NCI-H1092 treated with DMSO at 0.1 percent for 48 hours (cell line): ENCODE data around the gene NFE2L3.
"Not testable (repeated sequence)": the region's sequence is repeated elsewhere in the genome, so short reads cannot be mapped to it uniquely, and the experiment has no call there.

Experiments
- DNase-seq: peaks from one replicate; lab custom pipeline; 2025; lab: John Stamatoyannopoulos, UW

NFE2L3 gene

DNA sequence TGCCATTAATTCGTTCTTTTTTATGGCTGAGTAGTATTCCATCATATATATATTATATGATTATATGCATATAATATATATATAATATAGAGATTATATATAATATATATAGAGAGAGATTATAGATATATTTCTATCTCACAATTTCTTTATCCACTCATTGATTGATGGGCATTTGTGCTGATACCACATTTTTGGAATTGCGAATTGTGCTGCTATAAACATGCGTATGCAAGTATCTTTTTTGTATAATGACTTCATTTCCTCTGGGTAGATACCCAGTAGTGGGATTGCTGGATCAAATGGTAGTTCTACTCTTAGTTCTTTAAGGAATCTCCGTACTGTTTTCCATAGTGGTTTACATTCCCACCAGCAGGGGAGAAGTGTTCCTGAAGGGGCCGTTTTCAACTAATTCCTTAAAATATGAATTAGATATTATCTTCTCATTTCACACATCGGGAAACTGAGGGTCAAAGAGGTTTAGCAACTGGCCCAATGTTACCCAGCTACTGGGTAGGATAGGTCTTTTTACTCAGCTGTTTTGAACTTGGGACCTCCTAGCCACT, 16.5 kb downstream of the NFE2L3 start:
- DNase-seq: no peak

- no peak for DNase-seq
Observed at GRCh38 chr7:26169271-26169670, 17.3 kb downstream of the NFE2L3 start.

DNA sequence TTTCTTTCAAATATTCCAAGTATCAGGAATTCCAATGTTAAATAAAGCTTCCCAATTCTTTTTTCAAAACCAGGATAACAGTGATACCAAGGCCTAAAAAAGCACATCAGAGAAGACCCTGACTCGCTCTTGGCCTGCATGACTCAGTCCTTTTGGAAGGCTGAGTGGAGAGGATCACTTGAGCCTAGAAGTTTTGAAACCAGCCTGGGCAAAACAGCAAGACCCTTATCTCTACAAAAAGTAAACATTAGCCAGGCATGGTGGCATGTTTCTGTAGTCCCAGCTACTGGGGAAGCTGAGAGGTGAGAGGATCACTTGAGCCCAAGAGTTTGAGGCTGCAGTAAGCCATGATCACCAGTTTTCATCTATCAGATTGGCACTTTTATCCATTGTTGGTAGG, 18.7 kb downstream of the NFE2L3 start:
- DNase-seq: no peak

- no peak for DNase-seq
Observed at GRCh38 chr7:26171601-26172000, 19.6 kb downstream of the NFE2L3 start.

- no peak for DNase-seq
Observed at GRCh38 chr7:26172048-26172447, 20.1 kb downstream of the NFE2L3 start.

GRCh38 chr7:26175903-26176302, 23.9 kb downstream of the NFE2L3 start:
- DNase-seq: not testable (repeated sequence)

DNA sequence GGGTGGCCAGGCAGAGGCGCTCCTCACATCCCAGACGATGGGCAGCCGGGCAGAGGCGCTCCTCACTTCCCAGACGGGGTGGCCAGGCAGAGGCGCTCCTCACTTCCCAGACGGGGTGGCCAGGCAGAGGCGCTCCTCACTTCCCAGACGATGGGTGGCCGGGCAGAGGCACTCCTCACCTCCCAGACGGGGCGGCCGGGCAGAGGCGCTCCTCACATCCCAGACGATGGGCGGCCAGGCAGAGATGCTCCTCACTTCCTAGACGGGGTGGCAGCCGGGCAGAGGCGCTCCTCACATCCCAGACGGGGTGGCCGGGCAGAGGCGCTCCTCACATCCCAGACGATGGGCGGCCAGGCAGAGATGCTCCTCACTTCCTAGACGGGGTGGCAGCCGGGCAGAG, 24.7 kb downstream of the NFE2L3 start:
- DNase-seq: not testable (repeated sequence)

- not testable (repeated sequence) for DNase-seq
Observed at GRCh38 chr7:26177269-26177668, 25.3 kb downstream of the NFE2L3 start.

DNA sequence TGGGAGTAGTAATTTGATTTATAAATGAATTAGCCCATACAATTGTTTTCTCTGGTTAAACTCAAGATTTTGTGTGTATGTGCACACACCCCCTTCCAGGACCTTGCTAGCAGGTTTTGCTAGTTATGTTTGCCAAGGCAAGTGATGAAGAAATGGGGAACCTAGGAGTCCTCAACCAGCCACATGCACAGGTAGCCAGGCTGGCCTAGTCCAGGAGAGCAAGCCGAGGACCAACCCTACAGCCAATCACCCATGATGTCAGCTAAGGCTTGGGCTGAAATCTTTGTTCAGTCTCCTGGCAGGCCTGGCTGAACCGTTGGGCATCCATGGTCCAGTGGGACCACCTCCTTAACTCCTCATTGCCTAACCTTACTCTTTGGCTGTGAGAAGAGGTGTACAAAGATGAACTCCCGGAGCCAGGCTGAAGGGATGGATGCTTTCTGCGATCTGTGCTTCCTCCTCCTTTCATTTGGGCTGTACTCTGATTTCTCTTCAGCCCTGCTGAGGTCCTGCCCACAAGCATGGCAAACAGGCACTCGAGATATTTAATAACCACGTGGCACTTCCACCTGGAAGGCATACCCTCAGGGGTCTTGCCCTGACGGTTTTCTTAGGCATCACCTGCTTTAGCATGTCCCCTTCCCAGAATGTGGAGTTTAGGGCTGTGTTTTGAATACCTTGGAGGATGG, 26.4 kb downstream of the NFE2L3 start:
- no peak for DNase-seq

GRCh38 chr7:26179422-26179821, 27.4 kb downstream of the NFE2L3 start:
- no peak for DNase-seq

DNA sequence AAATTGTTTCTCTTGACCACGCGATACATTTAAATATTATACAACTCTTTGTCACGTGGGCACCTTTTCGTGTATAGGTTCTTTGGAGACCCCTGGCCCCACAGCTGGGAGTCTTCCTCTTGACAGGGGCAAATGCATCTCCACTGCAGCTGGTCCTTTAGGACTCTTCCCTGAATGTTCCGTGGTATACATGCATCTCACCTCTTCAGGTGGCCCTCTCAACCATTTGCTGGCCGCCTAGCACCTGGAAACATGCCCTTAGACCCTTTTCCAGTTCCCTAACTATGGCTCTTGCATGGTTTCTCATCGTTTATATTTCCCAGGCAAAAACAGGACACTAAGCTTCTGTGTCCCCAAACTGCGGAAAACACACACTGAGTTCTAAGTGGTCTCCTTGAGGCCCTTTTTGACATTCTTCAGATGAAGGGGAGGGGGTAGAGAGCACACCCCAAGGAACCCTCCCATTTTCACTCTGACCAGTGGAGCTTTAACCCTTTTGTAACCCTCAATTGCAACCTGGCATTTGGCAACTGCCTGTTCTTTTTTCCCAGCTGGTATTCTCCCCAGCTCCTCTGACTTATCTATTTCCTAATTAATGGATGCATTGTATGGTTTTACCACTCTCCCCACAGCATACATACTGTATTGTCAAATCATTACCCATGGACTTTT, 28.0 kb downstream of the NFE2L3 start:
- no peak for DNase-seq

DNA sequence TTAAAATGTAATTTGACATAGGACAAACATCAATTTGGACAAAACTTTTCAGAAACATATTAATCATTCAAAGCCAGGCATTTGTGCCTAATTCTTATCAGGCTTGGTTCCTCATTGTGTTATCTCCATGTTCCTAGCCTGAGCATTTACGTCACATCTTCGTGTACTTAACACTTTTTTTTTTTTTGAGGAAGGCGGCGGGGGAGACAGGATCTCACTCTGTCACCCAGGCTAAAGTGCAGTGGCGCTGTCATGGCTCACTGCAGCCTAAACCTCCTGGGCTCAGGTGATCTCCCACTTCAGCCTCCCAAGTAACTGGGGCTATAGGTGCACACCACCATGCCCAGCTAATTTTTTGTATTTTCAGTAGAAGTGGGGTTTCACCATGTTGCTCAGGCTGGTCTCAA, 28.8 kb downstream of the NFE2L3 start:
- DNase-seq: no peak

GRCh38 chr7:26181474-26182227, 29.7 kb downstream of the NFE2L3 start:
- DNase-seq: no peak

- no peak for DNase-seq
Observed at GRCh38 chr7:26182283-26182682, 30.3 kb downstream of the NFE2L3 start.

GRCh38 chr7:26182706-26183105, 30.7 kb downstream of the NFE2L3 start:
- no peak for DNase-seq

DNA sequence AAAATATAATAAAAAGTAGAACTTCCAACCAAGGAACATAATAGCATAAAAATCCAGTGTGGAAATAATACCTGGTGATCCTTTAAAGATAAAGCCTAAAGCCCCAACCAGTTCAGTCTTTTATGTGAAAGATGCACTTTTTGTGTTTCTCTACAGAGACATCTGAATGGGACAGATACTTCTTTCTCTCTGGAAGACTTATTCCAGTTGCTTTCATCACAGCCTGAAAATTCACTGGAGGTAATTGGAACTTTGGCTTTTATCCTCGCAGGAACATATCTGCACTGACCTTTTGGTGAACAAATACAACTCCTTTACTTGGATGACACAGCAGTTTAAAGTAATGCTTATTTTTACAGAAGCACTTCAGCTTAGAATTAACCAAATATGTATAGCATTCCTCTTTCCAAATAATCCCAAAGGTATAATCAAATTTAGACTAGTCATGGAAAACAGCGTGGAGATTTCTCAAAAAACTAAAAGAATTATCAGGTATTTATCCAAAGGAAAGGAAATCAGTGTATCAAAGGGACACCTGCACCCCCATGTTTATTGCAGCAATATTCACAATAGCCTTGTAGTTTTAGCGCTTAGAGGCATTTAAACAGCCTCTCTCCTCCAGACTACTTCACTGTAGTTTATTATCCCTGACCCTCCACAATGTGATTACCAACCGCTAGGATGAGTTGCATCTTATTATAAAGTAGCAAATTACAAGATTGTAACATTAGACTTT, 31.7 kb downstream of the NFE2L3 start:
- peak; percentile 66 for DNase-seq

DNA sequence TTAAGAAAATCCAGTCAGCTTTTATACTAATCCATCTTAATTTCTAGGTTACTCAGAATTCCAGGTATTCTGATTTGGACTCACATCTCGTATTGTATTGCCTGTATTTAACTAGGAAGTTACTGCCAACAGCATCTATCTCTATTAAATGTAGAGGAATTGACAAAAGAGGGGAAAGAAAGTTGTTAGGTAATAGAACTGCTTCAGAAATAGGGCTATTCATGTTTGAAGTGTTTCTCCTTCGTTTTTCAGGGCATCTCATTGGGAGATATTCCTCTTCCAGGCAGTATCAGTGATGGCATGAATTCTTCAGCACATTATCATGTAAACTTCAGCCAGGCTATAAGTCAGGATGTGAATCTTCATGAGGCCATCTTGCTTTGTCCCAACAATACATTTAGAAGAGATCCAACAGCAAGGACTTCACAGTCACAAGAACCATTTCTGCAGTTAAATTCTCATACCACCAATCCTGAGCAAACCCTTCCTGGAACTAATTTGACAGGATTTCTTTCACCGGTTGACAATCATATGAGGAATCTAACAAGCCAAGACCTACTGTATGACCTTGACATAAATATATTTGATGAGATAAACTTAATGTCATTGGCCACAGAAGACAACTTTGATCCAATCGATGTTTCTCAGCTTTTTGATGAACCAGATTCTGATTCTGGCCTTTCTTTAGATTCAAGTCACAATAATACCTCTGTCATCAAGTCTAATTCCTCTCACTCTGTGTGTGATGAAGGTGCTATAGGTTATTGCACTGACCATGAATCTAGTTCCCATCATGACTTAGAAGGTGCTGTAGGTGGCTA, 32.5 kb downstream of the NFE2L3 start:
- not testable (repeated sequence) for DNase-seq

DNA sequence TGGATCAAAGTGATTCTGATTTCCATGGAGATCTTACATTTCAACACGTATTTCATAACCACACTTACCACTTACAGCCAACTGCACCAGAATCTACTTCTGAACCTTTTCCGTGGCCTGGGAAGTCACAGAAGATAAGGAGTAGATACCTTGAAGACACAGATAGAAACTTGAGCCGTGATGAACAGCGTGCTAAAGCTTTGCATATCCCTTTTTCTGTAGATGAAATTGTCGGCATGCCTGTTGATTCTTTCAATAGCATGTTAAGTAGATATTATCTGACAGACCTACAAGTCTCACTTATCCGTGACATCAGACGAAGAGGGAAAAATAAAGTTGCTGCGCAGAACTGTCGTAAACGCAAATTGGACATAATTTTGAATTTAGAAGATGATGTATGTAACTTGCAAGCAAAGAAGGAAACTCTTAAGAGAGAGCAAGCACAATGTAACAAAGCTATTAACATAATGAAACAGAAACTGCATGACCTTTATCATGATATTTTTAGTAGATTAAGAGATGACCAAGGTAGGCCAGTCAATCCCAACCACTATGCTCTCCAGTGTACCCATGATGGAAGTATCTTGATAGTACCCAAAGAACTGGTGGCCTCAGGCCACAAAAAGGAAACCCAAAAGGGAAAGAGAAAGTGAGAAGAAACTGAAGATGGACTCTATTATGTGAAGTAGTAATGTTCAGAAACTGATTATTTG, 33.3 kb downstream of the NFE2L3 start:
- DNase-seq: no peak

- DNase-seq: no peak
Observed at GRCh38 chr7:26185844-26186180, 33.8 kb downstream of the NFE2L3 start.
